Astrocyte of the hippocampus (primary cell): ENCODE results near the gene RERE.

Experiments used
- DNase-seq: peaks from one replicate; pipeline ENCODE4 v3.0.0; 2011; ENCODE audit warnings: low read depth, low spot score

The RERE gene

GRCh38 chr1:8551057-8551456 lies 266.4 kb downstream of the RERE start:
- no peak for DNase-seq

GRCh38 chr1:8547791-8548190 lies 269.6 kb downstream of the RERE start:
- DNase-seq = no peak

DNA sequence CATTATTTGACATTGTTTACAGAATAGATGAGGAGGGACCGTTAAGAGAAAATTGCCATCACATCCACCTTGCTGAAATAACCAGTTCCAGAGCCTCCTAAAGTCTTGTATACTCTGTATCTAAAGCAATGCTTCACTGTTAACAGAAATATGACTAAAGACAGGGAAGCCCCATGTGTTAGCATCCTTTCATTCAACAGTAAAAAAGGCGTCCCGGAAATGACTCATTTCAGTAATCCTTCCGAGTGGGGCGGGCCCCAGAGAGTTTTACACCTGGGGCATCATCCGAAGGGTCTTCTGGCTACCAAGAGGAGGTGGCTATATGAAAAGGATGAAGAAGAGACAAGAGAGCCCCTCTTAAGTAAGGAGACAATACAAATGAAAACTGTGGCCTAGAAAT lies 272.4 kb downstream of the RERE start:
- DNase-seq = no peak

DNA sequence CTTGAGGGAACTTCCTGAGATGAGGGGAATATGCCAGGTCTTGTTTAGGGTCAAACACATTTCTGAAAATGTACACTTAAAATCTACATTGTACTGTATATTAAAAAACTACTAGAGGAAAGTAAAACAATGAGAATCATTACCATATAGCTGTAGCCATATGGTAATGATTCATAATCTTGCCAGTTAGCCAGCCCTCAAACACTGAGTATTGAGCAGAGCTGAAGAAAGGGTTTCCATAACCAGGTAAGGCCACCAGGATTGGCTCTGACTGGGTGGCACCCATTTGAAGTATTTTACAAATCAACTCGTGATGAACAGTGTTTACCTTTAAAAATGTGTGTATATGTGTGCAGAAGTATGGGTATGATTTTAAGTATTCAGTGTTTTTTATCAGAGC lies 272.8 kb downstream of the RERE start:
- DNase-seq = no peak

GRCh38 chr1:8543965-8544364 lies 273.5 kb downstream of the RERE start:
- DNase-seq = no peak

DNA sequence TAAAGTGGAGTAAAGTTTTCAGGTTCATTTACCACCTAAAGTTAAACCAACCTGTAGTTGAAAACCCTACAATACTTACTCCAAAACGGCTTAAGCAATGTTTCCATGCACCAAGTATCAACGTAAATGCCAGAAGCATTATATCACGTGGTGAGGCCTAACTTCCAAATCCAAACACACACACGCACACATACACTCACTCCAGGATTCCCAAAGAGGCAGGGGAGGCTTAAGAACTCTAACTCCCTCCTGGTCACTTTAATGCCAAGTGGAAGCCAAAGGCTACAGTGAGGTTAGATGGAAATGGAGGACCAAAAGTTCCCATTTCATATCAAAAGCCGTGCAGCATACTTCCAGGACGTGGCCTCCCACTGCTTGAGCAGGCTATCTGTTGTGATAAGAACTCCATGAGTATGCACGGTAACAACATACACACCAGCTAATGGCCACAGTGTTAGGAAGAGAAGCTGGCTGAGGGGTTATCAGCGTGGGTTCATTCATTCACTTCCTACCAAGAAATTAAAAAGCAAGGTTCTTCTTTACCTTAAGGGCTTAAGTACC lies 275.4 kb downstream of the RERE start:
- DNase-seq = no peak

DNA sequence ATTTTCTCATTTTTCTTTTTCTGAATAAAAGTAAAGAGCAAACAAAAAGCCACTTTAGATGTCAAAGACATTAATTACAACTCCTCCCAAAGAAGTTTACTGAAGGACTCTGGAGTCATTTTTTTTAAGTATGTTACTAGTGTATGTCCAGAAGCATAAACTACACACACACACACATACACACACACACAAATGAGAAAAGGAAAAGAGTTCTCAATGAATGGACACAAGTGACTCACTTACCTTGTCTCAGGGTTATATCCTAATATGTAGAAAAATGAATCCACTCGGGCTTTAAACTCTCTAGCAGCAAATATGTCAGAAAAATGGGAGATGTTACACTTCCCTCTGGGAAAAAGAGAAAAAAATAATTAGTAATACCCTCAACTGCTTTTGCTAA lies 276.5 kb downstream of the RERE start:
- DNase-seq = no peak

- no peak for DNase-seq
These were observed 277.0 kb downstream of the RERE start for GRCh38 chr1:8540261-8540941.

- DNase-seq = no peak
These were observed 277.8 kb downstream of the RERE start for GRCh38 chr1:8539683-8540082.

GRCh38 chr1:8538502-8538901 lies 278.9 kb downstream of the RERE start:
- DNase-seq = no peak

- no peak for DNase-seq
These were observed 279.4 kb downstream of the RERE start for GRCh38 chr1:8537991-8538390.

DNA sequence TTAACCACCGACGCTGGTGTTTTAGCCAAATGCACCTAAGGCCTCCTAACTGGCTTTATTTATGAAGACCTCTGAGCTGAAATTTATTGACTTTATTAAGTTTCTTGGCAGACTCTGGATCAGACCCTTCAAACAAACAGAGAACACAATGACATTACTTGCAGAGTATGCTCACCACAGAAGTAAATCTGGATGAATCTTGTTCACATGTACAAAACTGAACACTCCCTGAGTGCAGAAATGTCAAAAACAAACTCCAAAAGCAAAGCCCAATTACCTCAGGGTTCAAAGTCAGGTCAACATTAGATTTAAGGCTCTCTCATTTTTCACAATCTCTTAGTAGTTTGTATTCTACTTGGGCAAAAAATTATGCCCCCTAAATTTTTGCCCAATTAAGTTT lies 280.9 kb downstream of the RERE start:
- peak; percentile 26 for DNase-seq

DNA sequence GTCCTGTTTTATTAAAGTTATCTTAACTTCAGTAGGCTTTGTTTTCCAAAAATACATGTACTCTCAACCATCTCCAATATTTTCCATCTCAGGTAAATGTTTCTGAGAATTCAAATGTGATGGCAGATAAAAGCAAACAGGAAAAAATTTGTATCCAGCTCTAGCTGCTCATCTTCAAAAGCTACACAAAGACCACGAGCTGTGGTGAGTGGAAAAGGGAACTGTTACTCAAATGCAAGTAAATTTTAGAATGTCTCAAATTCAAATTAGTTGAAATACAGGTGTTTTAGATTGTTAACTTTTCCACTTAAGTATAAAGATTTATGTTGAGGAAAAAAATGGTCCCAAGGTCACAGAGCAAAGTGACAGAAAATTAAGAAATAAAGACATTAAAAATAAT lies 283.5 kb downstream of the RERE start:
- DNase-seq = no peak

DNA sequence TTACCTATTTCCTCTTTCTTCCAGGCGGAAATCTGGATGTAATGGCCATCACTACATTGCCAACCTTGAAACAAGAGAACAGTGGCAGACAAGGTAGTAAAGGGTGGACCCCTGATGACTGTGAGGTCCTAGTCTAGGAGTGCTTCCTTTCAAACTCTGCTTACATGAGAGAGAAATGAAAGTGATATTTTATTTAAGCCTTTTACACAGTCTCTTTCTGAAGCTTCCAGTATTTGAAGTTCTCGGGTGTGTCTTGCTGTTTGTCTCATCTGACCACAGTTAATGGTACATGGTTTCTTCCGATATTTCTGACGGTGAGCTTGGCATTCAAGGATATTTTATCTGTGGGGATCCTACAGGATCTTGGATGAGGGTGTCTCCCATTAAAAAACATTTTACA lies 284.3 kb downstream of the RERE start:
- no peak for DNase-seq

GRCh38 chr1:8529901-8530300 lies 287.5 kb downstream of the RERE start:
- no peak for DNase-seq

DNA sequence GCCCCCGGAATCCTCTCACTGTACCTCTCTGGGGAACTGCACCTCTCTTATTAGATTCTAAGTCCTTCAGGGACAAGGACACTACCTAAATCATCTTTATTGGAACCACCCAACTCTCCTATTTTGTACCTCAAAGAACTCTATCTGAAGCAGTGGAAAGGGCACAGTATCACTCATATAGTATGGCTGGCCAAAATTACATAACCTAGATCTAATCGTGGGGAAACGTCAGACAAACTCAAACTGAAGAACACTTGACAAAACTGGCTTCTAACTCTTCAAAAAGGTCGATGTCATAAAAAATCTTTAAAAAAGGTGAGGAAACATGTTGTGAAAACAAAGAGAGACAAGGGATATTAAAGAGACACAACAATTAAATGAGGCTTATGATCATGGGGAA lies 289.5 kb downstream of the RERE start:
- no peak for DNase-seq

DNA sequence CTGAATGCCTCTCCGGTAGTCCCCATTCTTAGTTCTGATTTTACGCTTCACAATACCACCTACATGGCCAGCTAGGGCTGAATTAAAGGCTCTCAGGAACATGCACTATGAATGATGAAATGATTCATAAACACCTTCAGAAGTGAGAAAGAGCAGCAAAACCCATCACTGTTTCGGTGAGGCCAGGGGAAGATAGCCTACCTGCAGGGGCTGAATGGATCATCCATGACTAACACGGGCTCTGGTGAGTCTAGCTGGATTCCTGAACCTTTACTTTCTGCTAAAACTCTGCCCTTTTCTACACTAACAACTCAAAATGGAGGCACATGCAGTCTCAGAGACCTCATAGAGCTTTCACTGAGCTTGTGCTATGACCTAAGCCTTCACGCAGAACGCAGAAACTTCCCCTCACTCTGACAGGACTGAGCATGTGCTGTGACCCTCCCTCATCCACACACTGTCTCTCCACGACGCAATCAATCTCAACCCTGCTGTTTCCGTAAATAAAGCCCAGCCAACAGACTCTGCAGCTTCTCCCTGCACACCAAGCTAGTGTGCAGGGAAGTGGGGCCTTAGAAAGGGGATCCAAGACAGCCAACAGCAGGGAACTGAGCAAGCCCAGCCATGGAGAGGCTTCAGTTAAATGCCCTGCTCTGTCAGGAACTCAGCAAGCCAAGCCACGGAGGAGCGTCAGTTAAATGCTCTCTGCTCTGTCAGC lies 291.7 kb downstream of the RERE start:
- peak; percentile 94 for DNase-seq

DNA sequence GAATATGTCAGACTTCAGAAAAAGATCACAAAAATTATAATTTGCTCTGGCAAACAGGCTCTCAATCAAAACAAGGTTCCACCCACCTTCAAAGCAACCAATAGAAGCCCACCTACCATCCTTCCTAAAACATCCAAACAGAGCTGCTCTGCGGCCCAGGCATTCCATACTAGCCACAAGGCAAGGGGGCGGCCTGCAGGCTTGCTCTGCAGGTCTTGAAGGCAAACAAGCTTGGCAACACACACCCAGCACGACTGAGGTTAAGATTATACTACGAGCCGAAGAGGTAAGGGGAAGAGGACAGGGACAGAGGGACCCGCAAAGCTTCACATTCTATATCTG lies 292.3 kb downstream of the RERE start:
- DNase-seq = peak; percentile 87

DNA sequence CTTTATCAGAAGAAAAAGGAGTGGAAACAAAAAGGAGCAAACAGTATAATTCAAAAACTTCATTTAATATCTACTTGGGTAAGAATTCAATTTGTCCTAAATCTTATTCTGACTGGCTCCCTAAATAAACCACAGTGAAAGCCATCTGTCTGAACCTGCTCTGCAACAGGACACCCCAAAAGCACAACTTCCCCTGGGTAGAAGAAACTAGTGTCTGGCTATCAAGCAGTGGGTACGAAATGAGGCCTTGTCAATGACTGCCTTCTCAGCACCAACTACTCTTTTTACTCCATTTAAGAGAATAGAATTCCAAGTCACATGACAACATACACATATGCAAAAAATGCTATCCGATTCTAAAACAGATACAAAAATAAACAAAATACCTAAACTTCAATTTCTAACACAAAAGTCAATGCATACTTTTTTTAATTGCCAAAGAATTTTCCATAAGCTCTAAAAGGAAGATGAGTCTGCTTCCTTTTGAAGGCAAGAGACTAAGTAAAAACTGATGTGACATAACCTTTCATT lies 292.7 kb downstream of the RERE start:
- no peak for DNase-seq

GRCh38 chr1:8523666-8524206 lies 293.7 kb downstream of the RERE start:
- DNase-seq = no peak

- peak; percentile 39 for DNase-seq
These were observed 296.9 kb downstream of the RERE start for GRCh38 chr1:8520483-8520966.

GRCh38 chr1:8519167-8519566 lies 298.3 kb downstream of the RERE start:
- DNase-seq = no peak

DNA sequence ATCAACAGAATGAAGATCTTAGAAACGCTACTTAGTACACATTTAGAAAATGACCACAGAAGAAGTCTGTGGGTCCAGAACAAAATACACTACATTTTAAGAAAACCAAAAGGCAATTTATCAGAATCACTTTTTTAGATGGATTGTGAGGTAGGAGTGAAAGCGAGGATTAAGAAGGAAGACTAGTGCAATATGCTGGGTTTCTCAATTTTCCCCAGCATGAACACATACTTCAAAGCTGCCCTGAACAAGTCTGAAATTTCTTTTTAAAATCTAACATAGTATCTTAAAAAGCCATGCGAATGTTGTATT lies 299.0 kb downstream of the RERE start:
- DNase-seq = no peak
